GM19099 (cell line): ENCODE results near the gene PAM16.

Source experiments
- POLR2A ChIP-seq: IDR thresholded peaks from 3 replicates; pipeline ENCODE4 v1.6.1; 2011; ENCODE audit warnings: low read depth; ENCODE audit not compliant: insufficient read length; ENCODE audit errors: extremely low read depth

Gene PAM16

GRCh38 chr16:4323071-4323844 is 27.9 kb downstream of the PAM16 start:
- no peak for TF ChIP-seq POLR2A

- no peak for TF ChIP-seq POLR2A
These were observed 28.7 kb downstream of the PAM16 start for GRCh38 chr16:4322121-4323052.

DNA sequence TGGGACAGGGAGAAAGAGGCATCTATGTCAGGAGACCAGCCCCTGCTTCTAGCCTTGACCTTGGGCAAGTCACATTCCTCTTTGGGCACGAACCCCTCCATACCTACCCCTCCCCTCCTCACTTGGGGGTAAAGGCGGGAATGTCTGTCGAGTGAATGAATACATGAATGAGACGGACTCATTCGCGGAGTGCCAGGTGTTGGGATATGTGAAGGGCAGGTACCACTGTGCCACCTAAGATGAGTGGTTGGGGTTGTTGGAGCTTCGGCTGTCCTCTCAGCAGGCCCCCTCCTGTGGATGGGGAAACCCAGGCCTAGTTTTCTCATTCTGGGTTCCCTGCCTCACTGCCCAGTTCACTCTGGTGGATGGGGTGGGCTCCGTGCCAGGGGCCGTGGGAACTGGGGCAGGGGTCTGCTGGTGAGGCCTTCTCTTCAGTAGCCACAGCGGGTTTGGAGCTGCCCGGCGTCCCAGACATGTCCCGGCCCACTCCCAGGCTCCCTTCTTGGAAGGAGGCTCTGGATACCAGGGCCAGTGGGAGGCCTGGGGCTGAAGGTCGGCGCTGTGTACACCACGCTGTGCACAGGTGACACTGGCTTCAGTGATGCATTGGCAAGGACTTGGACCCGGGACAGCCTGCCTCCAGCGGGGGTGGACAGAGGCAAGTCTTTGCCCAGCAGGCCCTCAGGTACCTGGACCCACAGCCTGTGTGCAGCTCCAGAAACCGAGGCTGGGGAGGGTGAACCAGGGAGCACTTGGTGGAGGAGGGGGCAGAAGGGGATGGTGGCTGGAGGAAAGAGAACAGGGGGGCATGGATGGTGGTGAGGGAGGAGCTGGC is 29.6 kb downstream of the PAM16 start:
- no peak for TF ChIP-seq POLR2A

DNA sequence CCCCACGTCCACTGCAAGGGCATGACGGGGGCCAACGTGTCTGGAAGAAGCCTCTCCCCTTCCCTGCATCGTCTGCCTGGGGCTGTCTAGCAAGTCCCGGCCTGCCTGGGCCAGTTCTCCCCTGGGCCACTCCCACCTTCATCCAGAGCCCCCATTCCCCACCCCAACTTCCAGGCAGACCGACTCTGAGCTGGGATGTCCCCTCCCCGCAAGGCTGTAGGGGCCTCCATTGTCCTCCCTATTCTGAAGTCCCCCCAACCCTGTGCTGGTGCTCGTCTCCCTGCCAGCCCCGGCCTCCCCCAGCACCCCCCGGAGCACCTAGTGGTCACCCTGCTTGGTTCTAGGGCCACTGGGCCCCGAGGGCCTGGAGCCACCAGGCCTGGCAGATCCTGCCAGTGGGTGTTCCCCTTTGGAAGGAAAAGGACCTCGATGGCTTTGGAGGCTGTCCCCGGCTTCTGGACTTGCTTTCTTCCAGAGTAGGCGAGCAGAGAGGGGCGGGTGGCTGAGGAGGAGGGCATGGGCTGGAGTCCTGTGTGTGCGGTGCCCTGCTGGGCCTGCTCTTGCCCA is 30.5 kb downstream of the PAM16 start:
- no peak for TF ChIP-seq POLR2A

- TF ChIP-seq POLR2A: no peak
These were observed 31.4 kb downstream of the PAM16 start for GRCh38 chr16:4319454-4320421.

DNA sequence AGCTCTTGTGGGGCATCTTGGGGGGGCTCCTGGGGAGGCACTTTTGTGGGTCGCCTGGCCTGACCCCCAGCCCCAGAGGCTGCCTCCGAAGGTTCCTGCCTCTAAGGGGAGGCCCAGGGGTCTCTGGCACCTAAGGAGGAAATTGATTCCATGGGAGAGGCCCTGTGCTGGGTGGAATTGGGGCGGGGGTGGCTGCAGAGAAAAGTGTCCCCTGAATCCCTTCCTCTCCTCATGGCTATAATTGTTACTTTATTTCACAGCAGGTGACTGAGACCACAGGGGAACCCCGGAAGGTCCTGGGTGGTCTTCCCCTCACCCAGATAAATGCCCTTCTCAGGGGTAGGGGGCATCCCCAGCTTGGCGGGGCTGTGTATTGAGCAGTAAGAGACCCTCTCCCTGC is 32.2 kb downstream of the PAM16 start:
- no peak for TF ChIP-seq POLR2A

DNA sequence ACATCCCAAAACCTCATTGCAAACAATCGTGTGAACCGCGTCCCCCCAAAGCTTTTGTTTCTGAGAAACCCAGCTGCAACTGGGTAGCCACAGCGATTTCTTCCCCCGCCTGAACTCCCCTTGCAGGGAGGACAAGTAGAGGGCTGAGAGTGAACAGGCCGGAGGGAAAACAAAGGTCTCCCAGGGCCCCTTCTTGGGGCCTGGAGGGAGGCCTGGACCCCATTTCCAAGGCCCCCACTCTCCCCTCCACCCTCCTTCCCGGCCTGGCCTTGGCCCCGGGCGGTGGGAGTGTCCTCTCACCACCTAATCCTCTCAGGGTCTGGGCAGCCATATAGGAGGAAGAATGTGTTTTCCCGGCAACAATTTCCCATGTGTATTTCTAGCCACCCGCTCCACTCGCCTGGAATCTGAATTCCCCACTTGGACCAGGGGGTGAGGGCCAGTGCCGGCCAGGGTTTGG is 32.6 kb downstream of the PAM16 start:
- TF ChIP-seq POLR2A: no peak

- no peak for TF ChIP-seq POLR2A
These were observed 33.3 kb downstream of the PAM16 start for GRCh38 chr16:4317532-4318450.

DNA sequence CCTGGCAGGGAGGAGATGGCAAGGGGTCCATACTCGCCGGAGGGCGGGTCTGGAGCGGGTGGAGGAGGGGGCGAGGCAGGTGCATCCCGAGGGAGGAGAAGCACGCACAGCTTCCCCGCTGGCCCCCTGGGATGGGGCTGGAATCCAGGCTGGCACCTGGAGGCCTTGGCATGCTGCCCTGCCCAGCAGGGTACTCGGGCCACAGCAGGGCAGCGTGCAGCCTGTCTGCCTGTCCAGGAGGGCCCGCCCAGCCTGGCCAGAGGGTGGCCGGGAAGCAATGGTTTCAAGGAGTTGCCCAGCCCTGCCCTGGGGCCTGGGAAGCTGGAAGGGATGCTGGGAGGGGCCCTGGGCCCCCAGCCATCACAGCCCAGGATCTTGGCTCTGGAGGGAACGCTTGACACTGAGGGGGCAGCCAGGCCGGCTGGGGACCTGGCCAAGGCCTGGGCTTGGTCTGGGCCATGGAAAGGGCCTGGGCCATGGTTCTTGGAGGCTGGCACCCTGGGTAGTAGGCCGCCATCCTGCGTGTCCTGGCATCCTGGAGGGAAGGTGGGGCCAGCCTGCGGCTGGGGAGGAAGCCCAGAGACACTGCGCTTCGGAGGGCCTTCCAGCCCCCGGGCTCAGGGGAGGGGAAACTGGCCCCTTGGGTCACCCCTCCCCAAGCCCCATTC is 34.1 kb downstream of the PAM16 start:
- TF ChIP-seq POLR2A: no peak

DNA sequence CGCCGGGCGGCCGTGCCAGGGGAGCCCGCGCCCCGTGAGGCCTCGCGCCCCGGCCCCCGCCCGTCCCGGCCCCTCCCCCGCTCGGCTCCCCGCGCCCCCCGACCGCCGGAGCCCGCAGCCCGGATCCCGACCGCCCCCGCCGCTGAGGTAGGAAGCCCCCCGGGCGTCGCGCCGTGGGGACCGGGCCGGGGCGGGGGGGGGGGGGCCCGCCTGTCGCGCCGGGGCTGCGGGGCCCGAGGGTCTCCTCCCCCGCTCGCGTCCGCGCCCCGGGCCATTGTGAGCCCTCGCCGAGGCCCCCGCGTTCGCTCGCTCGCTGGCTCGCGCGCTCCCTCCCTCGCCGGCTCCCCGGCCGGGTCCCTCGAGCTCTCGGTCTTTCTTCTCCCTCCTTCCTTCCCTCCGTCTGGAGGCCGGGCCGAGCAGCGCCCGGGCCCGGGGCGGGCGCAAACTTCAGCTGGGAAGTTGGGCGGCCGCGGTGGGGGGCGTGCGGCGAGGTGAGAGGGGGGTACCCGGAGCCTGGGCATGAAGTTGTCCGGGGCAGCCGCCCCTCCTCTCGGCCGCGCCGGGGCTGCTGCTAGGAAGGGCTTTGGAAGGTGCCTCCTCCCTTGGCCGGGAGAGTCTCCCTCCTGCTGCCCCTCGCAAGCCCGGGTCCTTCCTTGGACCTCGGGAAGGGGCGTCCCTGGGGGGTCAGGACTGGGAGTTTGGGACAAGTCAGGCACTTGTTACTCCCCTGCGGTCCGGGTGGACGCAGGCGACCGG is 34.8 kb downstream of the PAM16 start:
- TF ChIP-seq POLR2A: no peak
